Measurements from ENCODE around the gene PLCXD3.

PLCXD3 gene

GRCh38 chr5:41542183-41542582 lies 31.8 kb upstream of the PLCXD3 start:
- no peak for TF ChIP-seq ZBTB7A (IDR thresholded peaks at IDR 0.05; ENCODE audit: low read depth)
- TF ChIP-seq EGR1 (IDR thresholded peaks at IDR 0.05) = no peak
- TF ChIP-seq TEAD4 (IDR thresholded peaks at IDR 0.05) = no peak
- TF ChIP-seq RAD21 (IDR thresholded peaks at IDR 0.05; ENCODE audit: low read depth) = no peak
- TF ChIP-seq NFIC (IDR thresholded peaks at IDR 0.05) = no peak
- TF ChIP-seq FOXM1 (IDR thresholded peaks at IDR 0.05; ENCODE audit: borderline replicate concordance, low read depth) = no peak
- TF ChIP-seq USF1 (IDR thresholded peaks at IDR 0.05) = no peak
- no peak for TF ChIP-seq CREB1 (IDR thresholded peaks at IDR 0.05; ENCODE audit: low read depth)
- TF ChIP-seq MAX (IDR thresholded peaks at IDR 0.05) = no peak
- TF ChIP-seq TAF1 (IDR thresholded peaks at IDR 0.05; ENCODE audit: low read depth) = no peak
- TF ChIP-seq EP300 (IDR thresholded peaks at IDR 0.05; ENCODE audit: borderline replicate concordance) = no peak

GRCh38 chr5:41539454-41539853 lies 29.1 kb upstream of the PLCXD3 start:
- TF ChIP-seq TAF1 (IDR thresholded peaks at IDR 0.05; ENCODE audit: low read depth) (no peak), REST (IDR thresholded peaks at IDR 0.05; ENCODE audit: low read depth) (no peak), ZBTB7A (IDR thresholded peaks at IDR 0.05; ENCODE audit: low read depth) (no peak), RAD21 (IDR thresholded peaks at IDR 0.05; ENCODE audit: low read depth) (no peak), EP300 (IDR thresholded peaks at IDR 0.05; ENCODE audit: borderline replicate concordance) (no peak), YY1 (IDR thresholded peaks at IDR 0.05; ENCODE audit: low read depth) (no peak), FOXM1 (IDR thresholded peaks at IDR 0.05; ENCODE audit: borderline replicate concordance, low read depth) (no peak), MAX (IDR thresholded peaks at IDR 0.05) (no peak), USF1 (IDR thresholded peaks at IDR 0.05) (no peak), CREB1 (IDR thresholded peaks at IDR 0.05; ENCODE audit: low read depth) (no peak), CEBPB (IDR thresholded peaks at IDR 0.05) (no peak), TEAD4 (IDR thresholded peaks at IDR 0.05) (no peak), EGR1 (IDR thresholded peaks at IDR 0.05) (no peak), NFIC (IDR thresholded peaks at IDR 0.05) (no peak), TCF12 (IDR thresholded peaks at IDR 0.05; ENCODE audit: low read depth) (no peak)

- no peak for TF ChIP-seq RAD21 (IDR thresholded peaks at IDR 0.05; ENCODE audit: low read depth)
- TF ChIP-seq FOXM1 (IDR thresholded peaks at IDR 0.05; ENCODE audit: borderline replicate concordance, low read depth) = no peak
- TF ChIP-seq TEAD4 (IDR thresholded peaks at IDR 0.05) = no peak
- no peak for TF ChIP-seq REST (IDR thresholded peaks at IDR 0.05; ENCODE audit: low read depth)
- no peak for TF ChIP-seq USF1 (IDR thresholded peaks at IDR 0.05)
- no peak for TF ChIP-seq CREB1 (IDR thresholded peaks at IDR 0.05; ENCODE audit: low read depth)
- TF ChIP-seq CEBPB (IDR thresholded peaks at IDR 0.05) = no peak
- no peak for TF ChIP-seq EGR1 (IDR thresholded peaks at IDR 0.05)
- TF ChIP-seq YY1 (IDR thresholded peaks at IDR 0.05; ENCODE audit: low read depth) = no peak
Measured at GRCh38 chr5:41537581-41537980, 27.2 kb upstream of the PLCXD3 start.

- TF ChIP-seq CEBPB (IDR thresholded peaks at IDR 0.05) (no peak), MAX (IDR thresholded peaks at IDR 0.05) (no peak), RAD21 (IDR thresholded peaks at IDR 0.05; ENCODE audit: low read depth) (no peak)
Measured at GRCh38 chr5:41532485-41532884, 22.1 kb upstream of the PLCXD3 start.

- TF ChIP-seq ZBTB7A (IDR thresholded peaks at IDR 0.05; ENCODE audit: low read depth) = no peak
- TF ChIP-seq TEAD4 (IDR thresholded peaks at IDR 0.05) = no peak
- TF ChIP-seq USF1 (IDR thresholded peaks at IDR 0.05) = no peak
- no peak for TF ChIP-seq CREB1 (IDR thresholded peaks at IDR 0.05; ENCODE audit: low read depth)
- TF ChIP-seq EGR1 (IDR thresholded peaks at IDR 0.05) = no peak
- no peak for TF ChIP-seq FOXM1 (IDR thresholded peaks at IDR 0.05; ENCODE audit: borderline replicate concordance, low read depth)
- no peak for TF ChIP-seq YY1 (IDR thresholded peaks at IDR 0.05; ENCODE audit: low read depth)
Measured at GRCh38 chr5:41527201-41527779, 16.9 kb upstream of the PLCXD3 start.
